HUES48 (cell line): ENCODE results near the gene IQGAP1.
"Not testable (repeated sequence)": the region's sequence is repeated elsewhere in the genome, so short reads cannot be mapped to it uniquely, and the experiment has no call there.

Experiments used
- H3K27ac ChIP-seq: one replicate; pipeline ENCODE4 v1.7.0; 2013; ENCODE audit warnings: low read depth, low read length, inconsistent platforms
- H3K27me3 ChIP-seq: 2 replicates; pipeline ENCODE4 v1.6.1; 2013; ENCODE audit warnings: mild to moderate bottlenecking, low read length; ENCODE audit not compliant: control insufficient read depth, insufficient read depth
- H3K36me3 ChIP-seq: 2 replicates; pipeline ENCODE4 v1.6.1; 2013; ENCODE audit warnings: low read length; ENCODE audit not compliant: control insufficient read depth, insufficient read depth
- H3K4me1 ChIP-seq: 2 replicates; pipeline ENCODE4 v1.6.1; 2013; ENCODE audit warnings: mild to moderate bottlenecking, low read length; ENCODE audit not compliant: control insufficient read depth, insufficient read depth
- H3K4me3 ChIP-seq: 2 replicates; pipeline ENCODE4 v1.5.1; 2013; ENCODE audit warnings: mild to moderate bottlenecking, low read depth, low read length
- H3K9ac ChIP-seq: 2 replicates; pipeline ENCODE4 v1.6.1; 2013; ENCODE audit warnings: mild to moderate bottlenecking, low read depth, low read length, moderate library complexity
- H3K9me3 ChIP-seq: 2 replicates; pipeline ENCODE4 v1.6.1; 2013; ENCODE audit warnings: low read length; ENCODE audit not compliant: control insufficient read depth, insufficient read depth

The IQGAP1 gene

GRCh38 chr15:90411176-90411575, 23.1 kb downstream of the IQGAP1 start:
- Histone ChIP-seq H3K27ac (peak overlapping the region; percentile 82), H3K4me1 (peaks cover 63% of the 10 kb centered on the region), H3K4me3 (no peak overlapping the region), H3K36me3 (no peaks in the 10 kb centered on the region), H3K27me3 (no peaks in the 10 kb centered on the region), H3K9ac (no peak overlapping the region), H3K9me3 (no peaks in the 10 kb centered on the region)

- no peaks in the 10 kb centered on the region for H3K9me3 ChIP-seq
- peak overlapping the region; percentile 82 for H3K27ac ChIP-seq
- peaks cover 50% of the 10 kb centered on the region for H3K4me1 ChIP-seq
- H3K27me3 ChIP-seq = no peaks in the 10 kb centered on the region
- no peaks in the 10 kb centered on the region for H3K36me3 ChIP-seq
- H3K4me3 ChIP-seq = peak overlapping the region; percentile 23; the same call in 1 of the 2 replicates
- peak overlapping the region; percentile 12; the same call in 1 of the 2 replicates for H3K9ac ChIP-seq
Observed at GRCh38 chr15:90412356-90413194, 24.5 kb downstream of the IQGAP1 start.

- no peaks in the 10 kb centered on the region for H3K9me3 ChIP-seq
- H3K27ac ChIP-seq = peak overlapping the region; percentile 82
- H3K4me1 ChIP-seq = peaks cover 44% of the 10 kb centered on the region
- peak overlapping the region; percentile 23; the same call in 1 of the 2 replicates for H3K4me3 ChIP-seq
- H3K9ac ChIP-seq = no peak overlapping the region
- no peaks in the 10 kb centered on the region for H3K36me3 ChIP-seq
- no peaks in the 10 kb centered on the region for H3K27me3 ChIP-seq
Observed at GRCh38 chr15:90413411-90414379, 25.7 kb downstream of the IQGAP1 start.

GRCh38 chr15:90414408-90415028, 26.5 kb downstream of the IQGAP1 start:
- Histone ChIP-seq H3K9ac (no peak overlapping the region), H3K36me3 (no peaks in the 10 kb centered on the region), H3K4me1 (peaks cover 52% of the 10 kb centered on the region), H3K27ac (peak overlapping the region; percentile 67), H3K27me3 (no peaks in the 10 kb centered on the region), H3K9me3 (no peaks in the 10 kb centered on the region), H3K4me3 (no peak overlapping the region)

GRCh38 chr15:90416052-90416451, 28.0 kb downstream of the IQGAP1 start:
- not testable (repeated sequence) for H3K27ac ChIP-seq, H3K36me3 ChIP-seq, H3K27me3 ChIP-seq, H3K9ac ChIP-seq, H3K4me3 ChIP-seq, H3K9me3 ChIP-seq
- peaks cover 60% of the 10 kb centered on the region for H3K4me1 ChIP-seq

- no peak overlapping the region for H3K4me3 ChIP-seq
- H3K9ac ChIP-seq = no peak overlapping the region
- no peaks in the 10 kb centered on the region for H3K9me3 ChIP-seq
- no peaks in the 10 kb centered on the region for H3K27me3 ChIP-seq
- no peak overlapping the region for H3K27ac ChIP-seq
- no peaks in the 10 kb centered on the region for H3K36me3 ChIP-seq
- peaks cover 35% of the 10 kb centered on the region for H3K4me1 ChIP-seq
Observed at GRCh38 chr15:90418627-90419026, 30.6 kb downstream of the IQGAP1 start.

- no peak overlapping the region for H3K27ac ChIP-seq
Observed at GRCh38 chr15:90419206-90419605, 31.2 kb downstream of the IQGAP1 start.

GRCh38 chr15:90419738-90420406, 31.8 kb downstream of the IQGAP1 start:
- Histone ChIP-seq H3K27me3 (no peaks in the 10 kb centered on the region), H3K4me1 (peaks cover 24% of the 10 kb centered on the region), H3K36me3 (no peaks in the 10 kb centered on the region), H3K9ac (no peak overlapping the region), H3K4me3 (no peak overlapping the region), H3K27ac (peak overlapping the region; percentile 48), H3K9me3 (no peaks in the 10 kb centered on the region)

More at GRCh38 chr15:90419206-90419605, 31.2 kb downstream of the IQGAP1 start:
- H3K4me3 ChIP-seq = no peak overlapping the region
- no peaks in the 10 kb centered on the region for H3K27me3 ChIP-seq
- no peaks in the 10 kb centered on the region for H3K9me3 ChIP-seq
- peaks cover 31% of the 10 kb centered on the region for H3K4me1 ChIP-seq
- H3K36me3 ChIP-seq = no peaks in the 10 kb centered on the region
- no peak overlapping the region; the same call in 1 of the 2 replicates for H3K9ac ChIP-seq

GRCh38 chr15:90420451-90420850, 32.4 kb downstream of the IQGAP1 start:
- no peak overlapping the region for H3K9ac ChIP-seq
- H3K36me3 ChIP-seq = no peaks in the 10 kb centered on the region
- H3K4me3 ChIP-seq = no peak overlapping the region
- peaks cover 24% of the 10 kb centered on the region for H3K4me1 ChIP-seq
- H3K27ac ChIP-seq = peak overlapping the region; percentile 47
- H3K27me3 ChIP-seq = no peaks in the 10 kb centered on the region
- no peaks in the 10 kb centered on the region for H3K9me3 ChIP-seq

- Histone ChIP-seq H3K4me1 (peaks cover 28% of the 10 kb centered on the region), H3K9me3 (no peaks in the 10 kb centered on the region), H3K27ac (no peak overlapping the region), H3K36me3 (no peaks in the 10 kb centered on the region), H3K4me3 (no peak overlapping the region), H3K9ac (no peak overlapping the region), H3K27me3 (no peaks in the 10 kb centered on the region)
Observed at GRCh38 chr15:90421527-90421926, 33.5 kb downstream of the IQGAP1 start.
